GM18867 (cell line): ENCODE measurements around the gene EXOC7.

Experiments used
- ATAC-seq: cut with Tn5 transposase; IDR thresholded peaks from one replicate; pipeline ENCODE4 v1.9.1; 2021; ENCODE audit warnings: mild to moderate bottlenecking, moderate library complexity; ENCODE audit not compliant: unreplicated experiment

Gene EXOC7

GRCh38 chr17:76138896-76139752 lies 35.5 kb upstream of the EXOC7 start:
- ATAC-seq, result no peak

GRCh38 chr17:76138234-76138895 lies 34.8 kb upstream of the EXOC7 start:
- ATAC-seq, result no peak

DNA sequence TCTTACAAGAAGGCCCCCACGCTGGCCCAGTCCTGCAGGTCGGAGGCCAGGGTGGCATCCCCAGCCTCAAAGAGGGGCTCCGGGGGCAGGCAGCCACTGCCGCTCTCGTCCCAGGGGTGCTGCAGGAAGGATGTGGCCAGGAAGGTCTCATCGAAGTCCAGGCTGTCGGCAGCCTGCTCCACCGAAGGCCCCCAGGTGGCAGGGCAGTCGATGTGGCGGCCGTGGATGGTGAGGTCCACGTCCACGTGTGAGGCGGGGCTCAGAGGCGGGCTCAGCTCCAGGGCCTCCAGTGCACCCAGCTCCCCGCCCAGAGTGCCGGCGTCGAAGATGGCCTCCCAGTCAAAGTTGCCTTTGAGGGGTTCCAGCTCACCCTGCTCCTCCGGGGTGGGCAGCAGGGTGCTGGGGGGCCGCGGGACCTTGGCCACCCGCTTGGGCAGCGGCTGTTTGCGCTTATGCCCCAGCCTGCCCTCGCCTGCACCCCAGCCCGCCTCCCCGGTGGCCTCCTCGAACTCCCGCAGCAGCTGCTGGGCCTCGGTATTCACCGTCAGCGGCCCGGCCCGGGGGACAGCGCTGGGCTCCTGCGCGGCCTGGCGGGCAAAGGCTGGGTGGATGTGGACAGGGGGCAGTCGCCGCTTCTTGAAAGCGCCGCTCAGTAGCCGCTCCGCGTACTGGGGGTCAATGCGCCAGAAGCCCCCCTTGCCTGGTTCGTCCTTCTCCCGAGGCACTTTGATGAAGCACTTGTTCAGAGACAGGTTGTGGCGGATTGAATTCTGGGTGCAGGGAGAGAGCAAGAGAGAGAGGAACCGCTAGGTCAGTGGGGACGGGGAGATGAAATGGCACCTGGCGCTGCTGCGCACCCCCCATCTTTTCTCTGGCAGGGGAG lies 34.0 kb upstream of the EXOC7 start:
- no peak for ATAC-seq

DNA sequence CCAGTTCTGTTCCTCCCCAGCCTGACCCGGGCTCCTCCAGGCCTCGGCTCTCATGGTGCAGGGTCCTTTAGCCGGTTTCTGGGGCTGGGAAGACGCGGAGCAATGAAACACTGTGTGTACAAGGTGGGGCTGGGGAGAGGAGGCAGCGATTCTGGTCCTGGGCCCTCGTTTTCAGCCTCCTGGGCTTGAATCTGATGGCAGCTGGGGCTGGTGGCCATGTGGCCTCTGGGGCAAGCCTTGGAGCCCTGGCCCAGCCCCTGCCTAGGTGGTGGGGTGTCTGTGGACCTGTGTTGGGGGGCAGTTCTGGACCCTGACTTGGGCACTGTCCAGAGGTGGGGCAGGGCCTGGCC lies 33.4 kb upstream of the EXOC7 start:
- ATAC-seq, result no peak

DNA sequence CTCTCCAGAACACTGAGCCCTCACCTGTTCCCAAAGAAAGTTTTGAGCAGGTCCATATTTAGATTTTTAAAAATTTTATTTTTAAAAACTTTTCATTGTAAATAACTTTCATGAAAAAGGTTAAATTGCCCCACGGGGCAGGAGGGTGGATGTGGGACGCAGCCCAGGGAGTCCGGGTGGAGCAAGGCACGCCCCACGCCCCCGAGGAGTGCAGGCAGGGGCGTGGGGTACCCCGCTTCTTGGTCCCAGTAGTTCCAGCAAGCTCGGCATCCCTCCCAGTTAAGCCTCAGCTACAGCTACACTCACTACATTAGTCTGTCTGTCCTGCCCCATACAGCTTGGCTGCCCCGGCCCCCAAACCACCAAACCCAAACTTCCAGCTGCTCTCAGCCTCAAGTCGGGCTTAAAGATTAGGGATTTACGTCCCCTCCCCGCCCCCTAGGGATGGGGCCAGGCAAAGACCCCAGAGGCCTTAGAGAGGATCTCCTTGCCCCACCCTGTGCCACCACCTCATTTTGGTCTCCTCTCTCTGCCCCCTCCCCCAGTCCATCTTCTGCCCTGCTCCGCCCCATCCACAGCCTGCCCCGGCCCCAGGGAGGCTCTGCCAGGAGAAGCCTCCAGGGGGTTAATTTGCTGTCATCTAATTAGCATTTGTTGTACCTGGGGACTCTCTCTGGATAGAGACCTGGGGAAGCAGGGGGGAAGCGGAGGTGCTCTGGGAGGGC lies 32.9 kb upstream of the EXOC7 start:
- no peak for ATAC-seq

DNA sequence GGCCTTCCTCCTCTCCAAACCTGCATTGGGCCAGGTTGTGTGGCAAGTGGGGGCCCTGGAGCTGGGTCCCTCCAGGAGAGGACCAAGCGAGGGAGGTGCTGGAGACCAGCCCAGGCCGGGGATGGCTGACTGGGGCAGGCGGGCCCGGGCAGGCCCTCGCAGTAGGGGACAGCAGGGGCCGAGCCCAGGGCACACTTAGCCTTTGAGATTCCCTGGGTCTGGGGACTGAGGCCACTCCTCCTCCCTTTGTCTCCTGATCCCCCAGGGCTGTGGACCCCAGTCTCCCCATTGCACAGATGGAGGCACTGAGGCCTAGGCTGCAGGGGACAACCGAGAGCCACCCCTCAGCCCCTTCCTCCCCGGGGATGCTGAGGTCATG lies 32.2 kb upstream of the EXOC7 start:
- ATAC-seq, result no peak

DNA sequence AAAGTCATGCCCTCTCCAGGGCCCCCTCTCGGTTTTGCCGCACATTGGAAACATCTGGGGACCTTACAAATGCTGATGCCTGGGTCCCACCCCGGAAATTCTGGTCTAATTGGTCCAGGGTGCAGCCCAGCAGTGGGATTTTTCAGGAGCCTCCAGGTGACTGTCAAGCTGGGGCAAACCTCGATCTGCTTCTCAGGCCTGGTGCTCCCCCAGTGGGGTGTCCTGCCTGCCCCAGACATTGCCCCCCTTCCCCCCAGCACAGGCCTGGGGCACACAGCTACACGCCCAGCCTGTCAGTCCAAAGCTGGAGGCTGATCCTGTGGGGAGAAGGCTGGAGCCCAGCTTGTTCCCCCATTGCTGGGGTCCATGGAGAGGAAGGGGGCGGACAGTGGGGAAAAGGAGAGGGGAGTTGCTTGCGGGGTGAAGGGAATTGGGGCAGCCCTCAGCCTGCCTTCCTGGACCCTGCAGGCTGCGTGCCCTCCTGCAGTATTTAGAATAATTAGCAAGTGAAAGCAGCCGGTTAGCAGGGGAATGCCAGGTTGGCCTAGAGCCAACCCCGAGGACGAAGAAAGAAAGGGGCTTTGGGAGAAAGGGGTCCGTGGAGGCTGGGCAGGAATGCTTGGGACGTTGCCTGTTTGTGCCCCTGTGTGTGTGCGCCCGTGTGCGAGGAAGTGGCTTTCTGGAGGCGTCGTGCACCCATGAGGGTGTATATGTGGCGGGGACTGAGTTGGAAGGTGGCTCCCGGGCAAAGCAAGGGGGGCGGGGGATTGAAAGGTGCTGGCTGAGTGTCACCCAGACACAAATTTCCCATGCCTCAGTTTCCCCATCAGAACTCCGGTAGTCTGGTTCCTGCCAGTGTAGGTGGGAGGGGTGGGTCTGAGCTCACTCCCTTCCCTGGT lies 31.6 kb upstream of the EXOC7 start:
- no peak for ATAC-seq

- ATAC-seq, result no peak
These were observed 29.2 kb upstream of the EXOC7 start for GRCh38 chr17:76132574-76133338.

DNA sequence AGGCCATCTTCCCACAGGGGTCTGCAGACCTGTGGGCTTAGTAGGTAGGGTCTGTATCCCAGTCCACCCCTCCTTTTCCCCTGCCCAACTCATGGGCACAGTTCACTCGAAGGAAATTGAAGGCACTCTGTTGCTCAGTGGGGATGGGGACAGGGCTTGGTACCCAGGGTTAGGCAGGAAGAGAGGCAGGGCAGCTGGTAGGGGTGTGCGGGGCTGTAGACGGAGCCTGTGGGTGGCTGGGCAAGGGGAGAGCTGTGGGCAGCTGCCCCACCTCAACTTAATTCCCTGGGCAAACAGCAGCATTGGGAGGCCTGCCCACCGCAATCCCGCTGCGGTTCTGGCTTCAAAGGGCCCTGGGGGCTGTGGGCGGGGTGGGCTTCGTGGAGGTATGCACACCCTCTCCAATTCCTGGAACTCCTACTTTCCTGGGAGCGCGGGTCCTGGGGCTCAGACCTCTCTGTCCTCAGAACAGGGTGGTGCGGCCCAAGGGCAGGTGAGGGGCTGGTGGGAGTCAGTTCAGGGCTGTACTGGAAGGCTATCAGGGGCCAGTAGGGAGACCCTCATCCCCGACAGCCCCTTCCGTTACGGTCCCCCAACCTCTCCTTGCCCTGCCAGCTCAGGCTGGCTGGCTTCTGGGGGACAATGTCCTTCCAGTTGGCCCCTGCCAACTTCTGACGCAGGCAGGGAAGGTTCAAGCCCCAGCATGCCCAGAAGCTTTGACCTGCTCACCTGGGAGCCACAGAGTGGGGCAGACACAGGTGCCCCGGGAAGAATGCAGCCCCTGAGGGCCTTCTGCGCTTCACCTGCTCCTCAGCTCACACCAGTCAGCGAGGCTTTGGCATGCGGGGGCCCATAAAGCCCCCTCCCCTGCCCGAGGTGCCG lies 28.3 kb upstream of the EXOC7 start:
- ATAC-seq, result no peak

GRCh38 chr17:76131051-76131691 lies 27.6 kb upstream of the EXOC7 start:
- no peak for ATAC-seq

DNA sequence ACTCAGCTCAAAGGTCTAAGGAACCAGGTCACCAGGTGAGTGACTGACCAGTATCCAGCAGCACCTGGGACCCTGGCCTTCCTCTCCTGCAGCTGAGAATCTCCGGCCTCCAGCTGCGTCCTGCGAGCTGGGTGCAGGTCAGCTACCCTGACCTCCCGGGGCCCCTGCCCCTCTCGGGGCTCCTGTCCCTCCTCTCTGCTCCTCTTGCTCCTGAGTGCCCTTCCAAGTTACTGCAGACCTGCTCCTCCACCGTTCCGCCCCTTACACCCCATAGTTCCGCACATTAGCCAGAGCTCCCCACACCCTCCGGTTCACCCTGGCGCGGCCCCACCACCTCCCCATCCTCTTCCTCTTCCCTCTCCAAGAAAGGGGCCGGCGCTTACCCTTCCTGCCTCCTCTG lies 26.9 kb upstream of the EXOC7 start:
- ATAC-seq, result no peak

DNA sequence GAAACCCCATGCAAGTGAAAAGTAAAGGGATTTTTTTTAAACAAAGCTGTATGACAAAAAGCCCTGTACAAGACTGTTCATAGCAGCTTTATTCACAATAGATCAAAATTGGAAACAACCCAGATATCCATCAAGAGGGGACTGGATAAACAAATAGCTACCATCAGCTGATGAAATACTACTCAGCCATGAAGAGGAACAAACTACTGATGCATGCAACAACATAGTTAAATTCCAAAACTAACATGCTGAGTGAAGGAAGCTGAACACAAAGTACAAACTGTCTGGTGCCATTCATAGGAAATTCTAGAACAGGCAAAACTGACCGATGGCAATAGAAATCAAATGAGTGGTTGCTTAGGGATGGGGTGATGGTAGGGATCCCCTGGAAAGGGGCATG lies 22.3 kb upstream of the EXOC7 start:
- ATAC-seq, result no peak

DNA sequence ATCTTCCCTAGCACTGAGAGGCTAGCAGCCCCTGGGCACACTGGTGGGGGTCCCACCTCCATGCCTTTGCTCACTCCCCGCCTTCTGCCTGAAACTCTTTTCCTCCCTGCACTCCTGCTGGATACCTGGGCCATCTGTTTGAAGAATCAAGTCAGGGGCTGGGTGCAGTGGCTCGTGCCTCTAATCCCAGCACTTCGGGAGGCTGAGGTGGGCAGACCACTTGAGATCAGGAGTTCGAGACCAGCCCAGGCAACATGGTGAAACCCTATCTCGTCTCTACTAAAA lies 21.7 kb upstream of the EXOC7 start:
- ATAC-seq, result no peak

DNA sequence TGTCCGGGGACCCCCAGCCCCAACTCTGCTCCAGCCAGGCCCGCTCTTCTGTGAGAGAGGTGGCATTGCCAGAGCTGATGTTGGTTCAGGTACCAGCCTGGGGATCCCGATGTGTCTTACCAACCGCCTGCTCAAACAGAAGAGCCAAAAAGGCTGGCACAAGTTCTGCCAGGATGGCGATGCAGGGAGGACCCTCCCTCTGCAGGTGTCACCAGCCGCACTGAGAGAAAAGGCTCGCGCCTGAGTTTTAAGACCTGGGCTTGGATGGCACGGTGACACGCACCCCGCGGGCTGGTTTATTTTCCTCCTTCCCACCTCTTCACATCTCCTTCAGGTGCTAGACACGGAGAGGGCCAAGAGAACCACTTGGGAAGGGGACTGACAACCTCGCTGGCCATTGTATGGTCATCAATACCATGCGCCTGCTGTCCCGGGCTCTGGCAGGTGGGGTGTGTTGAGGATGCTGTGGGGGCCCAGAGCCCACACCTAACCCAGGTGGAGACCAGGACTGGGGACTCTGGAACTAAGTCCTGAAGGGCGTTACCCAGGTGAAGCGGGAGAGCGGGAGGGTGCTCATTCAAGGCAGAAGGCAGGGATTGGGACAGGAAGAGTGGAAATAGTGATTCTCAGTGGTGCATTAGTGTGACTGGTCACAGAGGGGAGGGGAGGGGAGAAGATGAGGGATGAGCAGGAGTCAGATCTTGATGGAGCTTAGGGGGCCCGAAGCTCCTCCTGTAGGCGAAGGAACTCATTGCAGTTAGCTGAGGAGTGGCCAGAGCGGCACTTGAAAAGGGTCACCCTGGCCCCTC lies 21.2 kb upstream of the EXOC7 start:
- no peak for ATAC-seq

GRCh38 chr17:76123749-76124581 lies 20.4 kb upstream of the EXOC7 start:
- no peak for ATAC-seq

GRCh38 chr17:76123191-76123499 lies 19.6 kb upstream of the EXOC7 start:
- ATAC-seq, result no peak
